HG03378 (cell line): Measurements from ENCODE around the gene ZNF776.
"Not testable (repeated sequence)": the region's sequence is repeated elsewhere in the genome, so short reads cannot be mapped to it uniquely, and the experiment has no call there.

Source experiments
- ATAC-seq: cut with Tn5 transposase; IDR thresholded peaks from one replicate; pipeline ENCODE4 v1.9.1; 2021; ENCODE audit warnings: mild to moderate bottlenecking, moderate library complexity; ENCODE audit not compliant: unreplicated experiment

ZNF776 gene

DNA sequence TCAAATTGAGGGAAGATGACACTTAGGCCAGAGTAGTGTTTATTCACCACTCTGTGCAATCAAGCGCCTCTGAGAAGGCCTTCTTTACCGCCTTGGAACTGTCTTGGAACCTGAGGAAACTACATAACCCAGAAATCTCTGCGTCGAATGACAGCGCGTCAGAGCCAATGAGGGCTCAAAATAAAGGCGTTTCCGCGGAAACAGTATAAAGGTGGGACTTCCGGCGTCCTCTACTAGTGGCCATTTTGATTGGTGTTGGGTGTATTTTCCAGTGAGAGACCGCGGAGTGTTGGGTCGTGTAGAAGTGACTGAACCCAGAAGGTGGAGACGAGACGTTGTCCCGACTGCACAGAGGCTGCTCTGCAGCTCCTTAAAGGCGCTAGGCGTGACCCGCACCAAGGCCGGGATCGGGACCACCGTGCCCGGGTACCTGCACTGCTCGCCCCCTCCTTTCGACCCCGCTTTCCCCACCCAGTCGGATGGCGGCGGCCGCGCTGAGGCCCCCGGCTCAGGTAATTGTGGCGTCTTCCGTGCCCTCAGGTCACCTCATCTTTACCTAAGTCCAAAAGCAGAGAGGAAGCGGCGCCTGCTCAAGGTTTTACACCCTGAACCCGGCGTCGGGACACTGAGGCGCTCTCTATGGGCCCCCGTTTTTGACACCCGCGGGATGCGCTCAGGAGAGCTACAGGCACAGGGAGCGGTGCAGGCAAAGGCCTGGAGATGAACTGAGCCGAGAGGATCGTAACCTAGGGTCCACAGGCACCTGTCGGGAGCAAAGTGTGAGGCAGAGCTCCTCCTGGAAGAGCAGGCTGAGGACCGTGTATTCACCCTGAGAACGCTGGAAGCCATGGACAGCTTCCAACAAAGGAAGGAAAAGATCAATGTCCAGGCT lies at the start of gene ZNF776:
Gene ZNF776, plus strand, starts transcription at position 236 of the 892 bp plus-strand sequence. Its CDS starts 244 bp downstream, at position 480.
- peak; percentile 98 for ATAC-seq

DNA sequence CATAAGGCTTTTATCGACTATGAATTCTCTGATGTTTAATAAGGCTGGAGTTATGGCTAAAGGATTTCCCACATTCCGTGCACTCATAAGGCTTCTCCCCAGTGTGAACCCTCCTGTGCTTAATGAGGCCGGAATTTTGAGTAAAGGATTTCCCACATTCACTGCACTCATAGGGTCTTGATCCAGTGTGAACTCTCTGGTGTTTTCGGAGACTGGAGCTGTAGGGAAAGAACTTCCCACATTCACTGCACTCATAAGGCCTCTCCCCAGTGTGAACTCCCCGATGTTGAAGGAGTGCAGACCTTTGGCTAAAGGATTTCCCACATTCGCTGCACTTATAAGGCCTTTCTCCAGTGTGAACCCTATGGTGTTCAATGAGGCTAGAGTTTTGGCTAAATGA lies 45.0 kb upstream of the ZNF776 start:
- ATAC-seq, result no peak

DNA sequence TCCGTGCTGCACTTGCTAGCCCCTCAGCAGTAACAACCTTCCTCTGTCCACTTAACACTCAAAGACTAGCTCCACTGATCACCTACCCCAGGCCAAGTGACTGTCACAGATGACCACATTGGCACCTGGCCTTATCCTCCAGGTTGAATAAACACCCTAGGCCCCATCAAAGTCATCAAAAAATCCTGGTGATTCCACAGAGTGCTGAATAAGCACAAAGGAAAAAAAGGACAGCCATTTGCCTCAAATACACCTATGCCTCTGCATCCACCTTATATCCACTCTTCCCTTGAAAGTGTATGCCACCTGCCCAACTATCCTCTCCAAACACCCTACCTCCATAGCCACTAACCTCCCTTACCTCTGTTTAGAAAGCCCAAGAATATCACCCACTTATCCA lies 40.3 kb upstream of the ZNF776 start:
- no peak for ATAC-seq

DNA sequence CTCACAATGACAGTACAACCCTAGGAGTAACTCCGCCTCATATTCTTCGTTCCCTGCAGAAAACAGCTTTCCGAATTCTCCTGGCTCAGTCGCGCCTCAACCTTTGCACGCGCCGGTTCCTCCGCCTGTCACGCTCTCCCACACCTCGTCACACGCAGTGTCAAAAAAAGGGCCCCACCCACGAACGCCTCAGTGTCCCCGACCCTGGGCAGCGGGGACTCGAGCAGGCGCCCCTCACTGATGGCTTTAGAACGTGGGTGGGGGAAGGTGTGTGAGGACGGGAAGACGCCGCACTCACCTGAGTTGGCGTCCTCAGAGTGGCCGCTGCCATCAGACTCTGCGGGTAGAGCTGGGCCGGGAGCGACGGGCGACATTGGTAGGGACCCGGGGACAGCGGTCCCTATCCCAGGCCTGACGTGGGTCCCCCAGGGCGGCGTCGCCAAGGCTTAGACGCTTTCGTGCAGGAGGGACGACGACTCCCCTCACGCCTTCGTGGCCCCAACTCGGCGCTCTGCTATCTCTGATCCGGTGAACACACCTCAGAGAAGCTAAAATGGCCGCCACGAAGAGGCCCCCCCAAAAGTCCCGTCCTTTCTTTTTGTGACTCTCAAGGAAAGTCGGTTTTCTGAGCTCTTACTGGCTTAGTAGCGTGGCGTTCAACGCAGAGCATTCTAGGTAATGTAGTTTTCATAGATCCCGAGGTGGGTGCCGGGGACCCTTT lies 37.8 kb upstream of the ZNF776 start, which contains the start of gene ZNF154:
Gene ZNF154, minus strand, starts transcription at position 564 of the 721 bp plus-strand sequence. Its CDS starts 233 bp downstream, at position 331.
- no peak for ATAC-seq

DNA sequence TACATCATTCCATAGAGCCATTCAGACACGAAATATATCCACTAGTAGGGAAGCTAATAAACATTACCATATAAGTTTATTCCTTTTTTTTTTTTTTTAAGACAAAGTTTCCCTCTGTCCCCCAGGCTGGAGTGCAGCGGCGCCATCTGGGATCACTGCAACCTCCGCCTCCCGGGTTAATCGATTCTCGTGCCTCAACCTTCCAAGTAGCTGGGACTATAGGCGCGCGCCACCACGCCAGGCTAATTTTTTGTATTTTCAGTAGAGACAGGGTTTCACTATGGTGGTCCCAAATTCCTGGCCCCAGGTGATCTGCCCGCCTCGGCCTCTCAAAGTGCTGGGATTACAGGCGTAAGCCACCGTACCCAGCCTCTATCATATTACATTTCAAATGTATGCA lies 37.0 kb upstream of the ZNF776 start:
- ATAC-seq, result no peak

DNA sequence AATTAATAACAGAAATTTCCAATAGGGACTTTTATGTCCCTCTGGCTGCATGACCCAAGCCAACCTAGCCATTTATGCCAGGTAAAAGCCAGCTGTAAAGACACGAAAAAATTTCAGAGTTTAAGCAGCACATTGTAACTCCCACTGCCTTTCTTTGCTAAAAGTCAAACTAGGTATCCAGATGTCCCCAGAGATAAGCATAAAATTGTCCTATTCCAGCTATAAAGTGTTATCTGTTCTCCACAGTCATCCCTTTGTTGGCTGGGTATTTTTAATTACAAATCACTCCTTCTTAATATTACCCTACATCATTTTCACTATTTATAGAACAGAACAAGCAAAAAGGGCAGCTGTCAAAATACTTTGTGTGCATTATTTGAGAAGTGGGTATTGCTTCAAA lies 34.4 kb upstream of the ZNF776 start:
- ATAC-seq, result no peak

DNA sequence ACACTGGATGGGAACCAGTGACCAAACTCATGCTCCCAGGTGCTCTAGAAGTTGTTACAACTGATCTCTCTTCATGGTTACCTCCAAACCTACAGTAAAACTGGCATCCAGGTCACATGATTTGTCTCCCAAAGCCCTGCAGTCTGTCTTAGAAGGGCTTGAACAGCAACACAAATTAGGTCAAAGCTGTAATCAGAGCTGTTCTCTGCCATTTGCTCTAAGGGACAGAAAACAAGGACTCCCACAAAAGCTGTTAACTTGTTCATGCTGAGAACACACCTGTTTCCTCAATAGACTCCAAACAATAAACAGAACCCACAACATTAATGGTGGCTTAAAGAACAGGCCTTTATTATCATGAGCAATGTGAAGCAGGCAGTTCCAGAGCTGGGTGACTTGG lies 27.2 kb upstream of the ZNF776 start:
- no peak for ATAC-seq

DNA sequence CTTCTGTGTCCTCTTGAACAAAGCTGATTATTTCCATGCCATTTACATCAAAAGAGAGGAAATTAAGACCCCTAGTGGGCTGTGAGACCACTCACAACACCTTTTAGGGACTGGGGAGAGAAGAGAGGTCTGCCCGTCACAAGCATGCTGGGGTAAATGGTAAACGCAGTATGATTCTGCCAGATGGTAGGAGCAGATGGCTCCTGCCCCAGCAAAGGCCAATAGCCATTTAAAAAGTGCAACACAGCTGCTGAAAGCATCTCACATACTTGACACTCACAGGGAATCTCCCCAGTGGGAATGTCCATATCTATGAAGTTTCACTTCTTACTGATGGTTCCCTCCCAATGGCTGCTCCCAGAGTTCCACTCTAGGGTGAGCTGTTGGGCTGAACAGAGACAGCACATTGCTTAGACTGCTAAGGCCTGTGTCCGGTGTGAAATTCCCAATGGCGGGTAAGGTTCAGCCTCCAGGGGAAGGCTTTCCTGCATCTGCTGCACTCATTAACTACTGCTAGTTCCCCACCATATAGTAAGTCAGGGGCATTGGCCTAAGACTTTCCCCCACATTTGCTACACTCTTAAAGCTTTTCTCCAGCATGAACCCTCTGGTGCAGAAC lies 26.6 kb upstream of the ZNF776 start:
- ATAC-seq, result no peak

DNA sequence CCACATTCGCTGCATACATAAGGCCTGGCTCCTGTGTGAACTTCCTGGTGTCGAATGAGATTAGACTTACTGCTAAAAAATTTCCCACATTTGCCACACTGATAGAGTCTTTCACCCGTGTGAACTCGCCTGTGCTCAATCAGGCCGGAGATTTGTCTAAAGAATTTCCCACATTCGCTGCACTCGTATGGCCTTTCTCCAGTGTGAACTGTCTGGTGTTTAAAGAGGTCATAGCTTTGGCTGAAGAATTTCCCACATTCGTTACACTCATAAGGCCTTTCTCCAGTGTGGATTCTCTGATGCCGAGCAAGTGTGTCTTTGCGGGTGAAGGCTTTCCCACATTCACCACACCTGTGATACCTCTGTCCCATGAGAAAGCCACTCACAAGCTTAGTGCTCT lies 25.7 kb upstream of the ZNF776 start:
- ATAC-seq, result no peak

DNA sequence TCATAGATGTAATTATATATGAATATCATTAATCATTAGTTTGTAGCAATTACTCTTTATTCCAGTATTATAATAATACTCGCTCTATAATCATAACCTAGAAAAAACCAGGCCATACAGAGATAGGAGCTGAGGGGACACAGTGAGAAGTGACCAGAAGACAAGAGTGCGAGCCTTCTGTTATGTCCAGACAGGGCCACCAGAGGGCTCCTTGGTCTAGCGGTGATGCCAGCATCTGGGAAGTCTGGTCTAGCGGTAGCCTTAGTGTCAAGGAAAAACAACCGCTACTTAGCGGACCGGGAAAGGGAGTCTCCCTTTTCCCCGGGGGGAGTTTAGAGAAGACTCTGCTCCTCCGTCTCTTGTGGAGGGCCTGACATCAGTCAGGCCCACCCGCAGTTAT lies 8.3 kb upstream of the ZNF776 start:
- not testable (repeated sequence) for ATAC-seq

DNA sequence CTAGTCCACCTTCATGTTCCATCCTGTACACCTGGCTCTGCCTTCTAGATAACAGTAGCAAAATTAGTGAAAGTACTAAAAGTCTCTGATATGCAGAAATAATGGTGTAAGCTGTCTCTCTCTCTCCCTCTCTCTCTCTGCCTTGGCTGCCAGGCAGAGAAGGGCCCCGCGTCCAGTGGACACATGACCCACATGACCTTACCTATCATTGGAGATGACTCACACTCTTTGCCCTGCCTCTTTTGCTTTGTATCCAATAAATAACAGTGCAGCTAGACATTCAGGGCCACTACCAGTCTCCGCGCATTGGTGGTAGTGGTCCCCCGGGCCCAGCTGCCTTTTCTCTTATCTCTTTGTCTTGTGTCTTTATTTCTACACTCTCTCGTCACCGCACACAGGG lies 7.8 kb upstream of the ZNF776 start:
- ATAC-seq, result not testable (repeated sequence)

DNA sequence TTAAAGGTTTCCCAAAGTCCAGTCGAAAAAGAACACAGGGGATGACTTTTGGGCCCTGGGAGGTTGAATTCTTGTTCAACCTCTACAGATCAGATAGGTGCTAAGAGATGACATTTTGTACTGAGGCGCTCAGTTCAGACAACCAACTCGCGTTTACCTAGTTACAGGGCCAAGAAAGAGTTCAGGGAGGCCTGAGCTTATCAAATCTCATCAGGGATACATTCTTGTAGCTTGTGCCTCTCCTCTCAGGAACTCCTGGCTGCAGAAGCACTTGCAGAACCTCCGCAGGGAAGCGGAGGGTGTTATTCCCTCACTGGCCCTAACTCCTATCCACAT lies 825 bp downstream of the ZNF776 start:
- no peak for ATAC-seq

DNA sequence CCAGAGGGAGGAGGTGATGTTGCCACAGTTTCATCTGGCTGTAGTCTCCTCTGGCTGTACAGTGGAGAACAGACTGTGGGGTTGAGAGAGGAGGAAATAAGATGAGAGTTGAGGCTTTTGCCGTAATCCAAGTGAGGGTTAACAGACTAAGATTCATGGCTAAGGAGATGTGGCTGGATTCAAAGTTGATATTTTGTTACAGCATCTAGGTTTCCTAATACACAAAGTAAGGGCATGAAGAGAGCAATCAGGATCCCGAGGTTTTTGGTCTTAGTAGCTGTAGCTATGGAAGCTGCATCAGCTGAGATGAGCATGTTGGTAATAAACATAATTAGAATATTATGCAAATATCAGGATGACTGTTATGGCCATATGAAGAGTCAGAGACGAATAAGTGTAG lies 1.4 kb downstream of the ZNF776 start:
- ATAC-seq, result no peak

DNA sequence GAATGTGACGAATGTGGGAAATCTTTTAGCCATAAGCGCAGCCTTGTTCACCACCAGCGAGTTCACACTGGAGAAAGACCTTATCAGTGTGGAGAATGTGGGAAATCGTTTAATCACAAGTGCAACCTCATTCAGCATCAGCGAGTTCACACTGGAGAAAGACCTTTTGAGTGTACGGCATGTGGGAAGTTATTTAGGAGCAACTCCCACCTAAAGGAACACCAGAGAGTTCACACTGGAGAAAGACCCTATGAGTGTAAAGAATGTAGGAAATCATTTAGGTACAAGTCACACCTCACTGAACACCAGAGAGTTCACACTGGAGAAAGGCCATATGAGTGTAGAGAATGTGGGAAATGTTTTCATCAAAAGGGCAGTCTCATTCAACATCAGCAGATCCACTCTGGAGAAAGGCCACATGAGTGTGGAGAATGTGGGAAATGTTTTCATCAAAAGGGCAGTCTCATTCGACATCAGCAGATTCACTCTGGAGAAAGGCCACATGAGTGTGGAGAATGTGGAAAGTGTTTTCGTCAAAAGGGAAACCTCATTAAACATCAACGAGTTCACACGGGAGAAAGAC lies 7.6 kb downstream of the ZNF776 start:
- no peak for ATAC-seq

DNA sequence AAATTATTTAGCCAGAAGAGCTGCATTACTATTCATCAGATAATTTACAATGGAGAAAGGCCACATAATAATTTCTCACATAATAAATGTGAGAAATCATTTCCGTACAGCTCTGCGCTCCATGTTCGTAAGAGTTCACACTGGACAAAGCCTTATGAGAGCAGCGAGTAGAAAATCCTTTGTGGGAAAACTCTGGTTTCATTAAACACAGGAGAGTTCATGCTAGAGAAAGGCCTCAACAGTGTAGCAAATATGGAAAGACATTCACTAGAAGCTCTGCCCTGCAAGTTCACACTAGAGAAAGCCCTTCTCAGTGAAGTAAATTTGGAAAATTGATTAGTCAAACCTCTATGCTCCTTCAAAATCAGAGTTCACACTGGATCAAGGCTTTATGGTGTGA lies 8.4 kb downstream of the ZNF776 start:
- no peak for ATAC-seq

DNA sequence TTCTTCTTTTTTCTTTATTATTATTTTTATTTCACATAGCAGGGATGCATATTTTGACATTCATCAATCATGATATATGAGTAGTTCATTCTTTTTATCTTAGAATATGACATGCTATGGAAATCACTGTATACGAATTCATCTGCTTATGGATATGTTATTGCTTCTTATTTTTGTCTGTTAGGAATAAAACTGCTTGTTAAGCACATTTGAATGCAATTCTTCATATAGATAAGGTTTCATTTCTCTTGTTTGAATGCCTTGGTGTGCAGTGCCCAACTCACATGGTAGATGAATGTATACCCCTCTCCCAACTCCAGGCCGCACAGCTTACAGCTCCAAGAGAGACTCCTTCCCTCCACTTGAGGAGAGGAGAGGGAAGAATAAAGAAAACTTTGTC lies 11.3 kb downstream of the ZNF776 start:
- no peak for ATAC-seq

DNA sequence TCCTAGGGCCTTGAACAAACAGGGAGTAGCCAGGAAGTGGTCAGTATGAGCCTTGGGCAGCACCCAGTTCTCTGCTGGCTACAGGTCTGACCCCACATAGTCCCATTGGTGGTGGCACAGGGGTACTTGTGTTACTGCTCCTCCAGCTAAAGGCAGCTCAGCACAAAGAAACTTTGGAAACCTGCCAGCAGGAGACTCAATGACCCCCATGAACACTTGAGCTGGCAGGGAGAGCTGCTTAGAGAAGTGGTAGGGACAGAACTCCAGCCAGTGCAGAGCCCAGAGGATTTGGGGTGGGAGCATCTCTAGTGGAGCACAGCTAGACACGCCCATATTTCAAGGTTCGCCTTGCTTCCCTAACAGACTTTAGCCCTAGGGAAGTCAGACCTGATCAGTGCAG lies 12.5 kb downstream of the ZNF776 start:
- no peak for ATAC-seq

DNA sequence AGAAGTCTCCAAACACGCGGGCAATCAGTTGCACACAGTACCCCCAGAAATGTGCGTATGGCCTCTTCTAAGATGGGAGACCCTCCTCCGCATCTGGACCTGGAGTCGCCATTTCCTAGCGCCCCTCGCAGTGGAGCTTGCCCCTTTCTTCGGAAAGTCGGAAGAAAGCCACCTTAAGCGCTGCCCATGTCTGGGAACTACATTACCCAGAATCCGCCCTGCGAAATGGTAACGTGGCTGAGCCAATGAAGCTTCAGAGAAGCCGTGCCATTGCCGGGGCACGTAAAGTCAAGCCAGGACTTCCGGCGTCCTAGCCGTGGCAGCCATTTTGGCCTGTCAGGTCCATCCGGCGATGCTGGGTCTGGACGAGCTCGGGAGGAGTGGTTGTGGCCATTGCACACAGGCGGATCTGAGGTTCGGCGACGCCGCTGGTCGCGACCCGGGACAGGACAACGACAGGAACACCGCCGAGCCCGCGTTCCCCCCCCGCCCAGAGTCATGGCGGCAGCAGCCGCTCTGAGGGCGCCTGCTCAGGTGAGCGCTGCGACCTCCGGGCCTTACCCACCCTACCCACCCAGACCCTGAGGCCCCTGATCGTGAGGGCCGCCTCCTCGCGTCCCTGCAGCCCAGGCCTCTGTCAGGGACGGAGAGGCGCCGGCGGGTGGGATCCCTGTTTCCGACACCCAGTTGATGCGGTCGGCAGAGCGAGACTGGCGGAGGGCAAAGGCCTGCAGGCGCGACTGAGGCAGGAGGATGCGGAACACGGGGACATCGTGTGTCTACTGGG lies 22.9 kb downstream of the ZNF776 start, which contains the start of gene ZNF586:
Gene ZNF586, plus strand, starts transcription at position 332 of the 787 bp plus-strand sequence. Its CDS starts 167 bp downstream, at position 499.
- ATAC-seq, result peak; percentile 96

DNA sequence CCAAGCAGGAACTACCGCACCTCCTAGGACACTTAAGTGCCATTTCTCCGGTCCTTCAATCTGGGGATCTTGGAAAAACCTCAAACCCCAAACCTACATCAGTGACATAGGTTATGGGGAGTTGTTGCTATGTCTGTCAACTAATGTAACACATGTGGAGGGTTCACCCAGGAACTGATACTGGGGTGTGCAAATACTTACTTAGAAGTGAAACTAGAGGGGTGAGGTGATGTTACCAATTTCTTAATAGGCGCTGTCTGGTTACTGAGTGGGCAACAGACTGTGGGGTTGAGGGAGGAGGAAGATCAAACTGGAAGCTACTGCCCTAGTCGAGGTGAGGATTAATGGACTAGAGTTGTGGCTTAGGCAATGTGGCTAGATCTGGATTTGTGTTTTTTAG lies 24.8 kb downstream of the ZNF776 start:
- ATAC-seq, result no peak

DNA sequence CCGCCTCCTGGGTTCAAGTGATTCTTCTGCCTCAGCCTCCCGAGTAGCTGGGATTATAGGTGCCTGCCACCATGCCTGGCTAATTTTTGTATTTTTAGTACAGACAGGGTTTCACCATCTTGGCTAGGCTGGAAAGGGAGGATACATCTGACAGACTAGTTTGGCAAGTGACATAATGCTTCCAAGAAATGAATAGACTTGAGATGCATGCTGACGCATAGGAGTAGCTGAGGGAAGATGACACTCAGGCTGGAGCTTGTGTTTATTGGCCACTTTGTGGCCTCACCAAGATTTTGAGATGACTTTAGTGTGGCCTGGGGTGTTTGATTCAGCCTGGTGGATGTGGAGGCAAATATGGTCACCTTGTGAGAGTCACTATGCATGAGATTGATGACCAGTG lies 26.9 kb downstream of the ZNF776 start:
- no peak for ATAC-seq
